Pancreas (tissue), 10 donors: ENCODE measurements around the gene SHANK3. TPM values are rescaled to one million over a fixed set of nuclear protein-coding genes. Genes with fewer than 3 reads are reported as not detected.

Experiments used
- ATAC-seq, 4 donors: fragments of 200-7000 bp; cut with Tn5 transposase; one replicate each; pipeline versions ENCODE4 v1.8.0 to v1.9.1; 2020; ENCODE audit warnings: mild to moderate bottlenecking in 4 of 4, moderate library complexity in 4 of 4
- DNase-seq, 6 donors: peaks; one replicate each; pipeline ENCODE4 v3.0.0-alpha.2; 2020
- FAIRE-seq: peaks from 2 replicates; lab custom pipeline; 2012; peaks lifted over from hg19 to GRCh38; lab: Jason Lieb, UNC
- H3K27ac ChIP-seq, 4 donors: fragments of 200-600 bp; sonication (generic); 1 replicate in 3 of 4; 2 replicates in 1 of 4; pipeline versions ENCODE4 v1.5.0 to v1.8.0; 2020
- H3K27me3 ChIP-seq, 4 donors: fragments of 200-600 bp; one replicate each; pipeline ENCODE4 v1.8.0; 2021
- H3K36me3 ChIP-seq, 3 donors: fragments of 200-600 bp; sonication (generic) in 1 of 3; one replicate each; pipeline versions ENCODE4 v1.5.0 to v1.8.0; 2020 to 2021
- H3K4me1 ChIP-seq, 3 donors: fragments of 200-600 bp; one replicate each; pipeline ENCODE4 v1.8.0; 2021
- H3K4me3 ChIP-seq, 4 donors: fragments of 200-600 bp; sonication (generic) in 2 of 4; one replicate each; pipeline versions ENCODE4 v1.5.0 to v1.8.0; 2020 to 2021
- H3K9me3 ChIP-seq, 4 donors: fragments of 200-600 bp; one replicate each; pipeline ENCODE4 v1.8.0; 2021
- WGBS, 2 donors: extraction: QIAGEN DNeasy Blood & Tissue Kit; methylation state at CpG; one replicate each; pipeline ENCODE4 v1.1.7; 2013; 5-methylcytosine and 5-hydroxymethylcytosine counted together
- intact Hi-C, 3 donors: fragments of 100-400 bp; cut with DNase I; formaldehyde crosslinking; loops; one replicate each; pipeline versions ENCODE4 v1.11.1 to v1.14.2; 2022
- polyA plus RNA-seq, 2 donors: library from polyadenylated mRNA; stranded (reverse); fragments of 200-250 nt; gene quantifications; one replicate each; pipeline ENCODE4 v1.2.3, GENCODE V29; 2013
- total RNA-seq, 6 donors: library from RNA; stranded (reverse); fragmentation: NEBNext Ultra II Directional in 4 of 6; extraction: Animal tissue kit (Norgen Biotek cat#: 25700) in 4 of 6; gene quantifications; one replicate each; pipeline versions ENCODE4 v1.2.1 to v1.2.4, GENCODE V29; 2021 to 2023
- TF ChIP-seq, protein P1 (sequence below), 4 donors: fragments of 200-600 bp; sonication (generic) in 3 of 4; IDR thresholded peaks; one replicate each; pipeline versions ENCODE4 v1.5.0 to v1.8.0; 2021; ENCODE audit warnings: antibody characterized with exemption in 4 of 4
- donor health status: healthy with polysubstance abuse.
- donor health status: DM: no; HTN: no; CAD: no; lungs with moderate emphysema.
- donor health status: DM: no; HTN: no; CAD: no.
- donor health status: control.
- donor health status: control.
- donor health status: Bipolar disorder and iron deficiency.
- donor health status: DM: yes; HTN: yes; CAD: no.
- donor health status: DM: no; HTN: no; CAD: no.
- donor health status: DM: no; HTN: no; CAD: no.
- donor health status: DM: yes; HTN: yes; CAD: no.

The SHANK3 gene
- total and polyA plus RNA-seq, 8 donors: 2.7 to 18.9 (median 4.4) TPM

DNA sequence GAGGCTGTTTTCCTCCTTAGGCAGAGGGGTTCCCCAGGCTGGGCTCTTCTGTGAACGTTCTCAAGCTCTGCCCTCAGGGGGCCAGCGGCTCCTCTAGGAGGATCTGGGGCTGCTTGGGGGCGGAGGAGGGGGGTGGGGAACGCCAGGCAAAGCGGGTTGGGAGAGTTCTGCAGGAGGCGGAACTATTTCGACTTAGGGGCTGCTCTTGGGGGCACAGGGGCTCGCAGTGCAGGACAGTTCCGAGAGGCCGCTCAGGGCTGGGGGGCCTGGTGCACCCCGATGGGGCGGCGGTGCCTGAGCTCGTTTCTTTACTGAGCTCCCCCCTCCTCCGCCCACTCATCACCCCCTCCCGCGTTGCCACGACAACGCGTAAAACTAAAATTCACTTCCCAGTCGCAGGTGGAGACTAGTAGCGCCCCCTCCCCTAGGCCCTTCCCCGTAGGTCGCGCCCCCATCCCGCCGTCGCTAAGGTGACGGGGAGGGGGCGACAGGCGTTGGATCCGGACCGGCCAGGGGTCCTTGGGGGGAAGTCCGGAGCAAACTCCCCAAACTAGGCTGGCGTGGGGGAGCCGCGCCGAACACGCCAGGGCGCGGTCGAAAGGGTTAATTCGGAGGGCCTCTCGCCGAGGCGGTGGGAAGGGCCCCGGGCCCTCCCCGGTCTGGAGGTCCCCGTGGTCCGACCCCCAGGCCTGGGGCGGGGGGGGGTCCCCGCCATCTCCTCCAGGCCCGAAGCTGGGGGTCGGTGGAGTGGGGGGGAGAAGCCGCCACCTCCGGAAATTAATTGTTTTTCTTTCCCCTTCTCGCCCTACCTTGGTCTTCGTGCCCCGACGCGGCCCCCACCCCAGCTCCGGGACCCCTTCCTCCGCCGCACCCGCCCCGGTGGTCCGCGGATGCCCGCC, 857 bp downstream of the SHANK3 start:
- peaks cover 0 to 3% (median 0%) of the 10 kb centered on the region in 4 donors for H3K27me3 ChIP-seq
- intact Hi-C loops: no loop called here
- ATAC-seq (no peak), FAIRE-seq (no peak), DNase-seq (peak in 1 of 6 donors; percentile 58)
- peak overlapping the region in 1 of 4 donors; percentile 31 for H3K4me3 ChIP-seq
- no peaks in the 10 kb centered on the region for H3K36me3 ChIP-seq
- TF ChIP-seq, protein P1, sequence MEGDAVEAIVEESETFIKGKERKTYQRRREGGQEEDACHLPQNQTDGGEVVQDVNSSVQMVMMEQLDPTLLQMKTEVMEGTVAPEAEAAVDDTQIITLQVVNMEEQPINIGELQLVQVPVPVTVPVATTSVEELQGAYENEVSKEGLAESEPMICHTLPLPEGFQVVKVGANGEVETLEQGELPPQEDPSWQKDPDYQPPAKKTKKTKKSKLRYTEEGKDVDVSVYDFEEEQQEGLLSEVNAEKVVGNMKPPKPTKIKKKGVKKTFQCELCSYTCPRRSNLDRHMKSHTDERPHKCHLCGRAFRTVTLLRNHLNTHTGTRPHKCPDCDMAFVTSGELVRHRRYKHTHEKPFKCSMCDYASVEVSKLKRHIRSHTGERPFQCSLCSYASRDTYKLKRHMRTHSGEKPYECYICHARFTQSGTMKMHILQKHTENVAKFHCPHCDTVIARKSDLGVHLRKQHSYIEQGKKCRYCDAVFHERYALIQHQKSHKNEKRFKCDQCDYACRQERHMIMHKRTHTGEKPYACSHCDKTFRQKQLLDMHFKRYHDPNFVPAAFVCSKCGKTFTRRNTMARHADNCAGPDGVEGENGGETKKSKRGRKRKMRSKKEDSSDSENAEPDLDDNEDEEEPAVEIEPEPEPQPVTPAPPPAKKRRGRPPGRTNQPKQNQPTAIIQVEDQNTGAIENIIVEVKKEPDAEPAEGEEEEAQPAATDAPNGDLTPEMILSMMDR (IDR thresholded peaks at IDR 0.05): no peak
- H3K27ac ChIP-seq: no peak overlapping the region
- WGBS, 2 donors: 3 to 6% methylated on average over 48 to 67 of the region's 69 CpGs
- H3K4me1 ChIP-seq: no peaks in the 10 kb centered on the region
- no peaks in the 10 kb centered on the region for H3K9me3 ChIP-seq

DNA sequence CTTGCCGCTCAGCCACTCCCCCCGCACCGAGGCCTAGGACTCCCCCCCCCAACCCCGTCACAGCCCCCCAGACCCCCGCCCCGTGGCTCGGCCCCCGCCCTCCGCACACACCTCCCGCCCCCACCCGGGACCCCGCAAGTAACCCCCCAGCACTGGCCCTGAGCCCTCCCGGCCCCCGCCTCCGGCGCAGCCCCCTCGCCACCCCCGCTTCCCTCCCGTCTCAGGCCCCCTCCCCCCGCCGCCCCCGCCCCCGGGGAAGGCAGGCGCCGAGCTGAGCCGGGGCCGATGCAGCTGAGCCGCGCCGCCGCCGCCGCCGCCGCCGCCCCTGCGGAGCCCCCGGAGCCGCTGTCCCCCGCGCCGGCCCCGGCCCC, 1.5 kb downstream of the SHANK3 start:
- H3K36me3 ChIP-seq: no peaks in the 10 kb centered on the region
- no peaks in the 10 kb centered on the region for H3K4me1 ChIP-seq
- WGBS, 2 donors: 0 to 1% methylated on average over 3 to 34 of the region's 43 CpGs
- H3K27ac ChIP-seq: no peak overlapping the region
- FAIRE-seq (no peak), ATAC-seq (no peak), DNase-seq (peak in 1 of 6 donors; percentile 55)
- H3K27me3 ChIP-seq: peaks cover 0 to 3% (median 0%) of the 10 kb centered on the region in 4 donors
- intact Hi-C loops: no loop called here
- no peaks in the 10 kb centered on the region for H3K9me3 ChIP-seq
- peak overlapping the region in 1 of 4 donors; percentile 31 for H3K4me3 ChIP-seq
- TF ChIP-seq, protein P1 (IDR thresholded peaks at IDR 0.05): no peak

DNA sequence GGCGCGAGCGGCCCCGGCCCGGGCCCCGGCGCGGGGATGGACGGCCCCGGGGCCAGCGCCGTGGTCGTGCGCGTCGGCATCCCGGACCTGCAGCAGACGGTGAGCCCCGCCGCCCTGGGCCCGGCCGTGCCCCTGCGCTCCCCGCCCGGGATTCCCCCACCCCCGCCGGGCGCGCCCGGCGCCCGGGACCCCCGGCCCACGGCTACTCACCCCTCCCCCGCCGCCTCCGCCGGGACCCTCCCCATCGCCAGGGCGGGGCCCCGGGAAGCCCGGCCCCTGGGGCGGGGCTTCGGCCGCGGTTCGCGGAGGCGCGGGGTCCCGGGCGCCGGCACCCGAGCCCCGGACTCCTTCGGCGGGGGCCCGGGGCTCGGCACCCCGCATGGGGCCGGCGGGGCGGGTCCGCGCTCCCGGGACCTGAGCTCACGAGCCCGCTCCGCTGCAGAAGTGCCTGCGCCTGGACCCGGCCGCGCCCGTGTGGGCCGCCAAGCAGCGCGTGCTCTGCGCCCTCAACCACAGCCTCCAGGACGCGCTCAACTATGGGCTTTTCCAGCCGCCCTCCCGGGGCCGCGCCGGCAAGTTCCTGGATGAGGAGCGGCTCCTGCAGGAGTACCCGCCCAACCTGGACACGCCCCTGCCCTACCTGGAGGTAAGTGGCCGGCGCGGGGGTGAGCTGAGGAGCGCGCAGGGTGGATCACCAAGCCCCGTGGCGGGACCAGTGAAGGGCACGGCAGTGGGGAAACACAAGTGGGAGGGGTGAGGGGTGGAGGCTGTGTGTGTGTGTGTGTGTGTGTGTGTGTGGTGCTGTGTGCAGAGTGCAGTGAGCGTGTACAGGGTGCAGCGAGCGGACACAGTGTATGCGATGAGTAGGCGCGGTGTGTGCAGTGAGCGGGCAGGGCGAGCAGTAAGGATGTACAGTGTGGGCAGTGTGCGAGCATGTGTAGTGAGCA, 2.3 kb downstream of the SHANK3 start:
- DNase-seq (peak; percentile 44 to 86 (median 62)), FAIRE-seq (no peak), ATAC-seq (peak; percentile 67 to 92 (median 82))
- H3K27me3 ChIP-seq: peaks cover 0 to 3% (median 0%) of the 10 kb centered on the region in 4 donors
- intact Hi-C loops: no loop called here
- peak overlapping the region in 2 of 4 donors; percentile 37 to 53 for H3K4me3 ChIP-seq
- H3K4me1 ChIP-seq: no peaks in the 10 kb centered on the region
- H3K27ac ChIP-seq: no peak overlapping the region
- no peaks in the 10 kb centered on the region for H3K36me3 ChIP-seq
- 4 to 5% methylated on average over 52 to 105 of the region's 105 CpGs for WGBS, 2 donors
- H3K9me3 ChIP-seq: no peaks in the 10 kb centered on the region
- TF ChIP-seq, protein P1 (IDR thresholded peaks at IDR 0.05): no peak

DNA sequence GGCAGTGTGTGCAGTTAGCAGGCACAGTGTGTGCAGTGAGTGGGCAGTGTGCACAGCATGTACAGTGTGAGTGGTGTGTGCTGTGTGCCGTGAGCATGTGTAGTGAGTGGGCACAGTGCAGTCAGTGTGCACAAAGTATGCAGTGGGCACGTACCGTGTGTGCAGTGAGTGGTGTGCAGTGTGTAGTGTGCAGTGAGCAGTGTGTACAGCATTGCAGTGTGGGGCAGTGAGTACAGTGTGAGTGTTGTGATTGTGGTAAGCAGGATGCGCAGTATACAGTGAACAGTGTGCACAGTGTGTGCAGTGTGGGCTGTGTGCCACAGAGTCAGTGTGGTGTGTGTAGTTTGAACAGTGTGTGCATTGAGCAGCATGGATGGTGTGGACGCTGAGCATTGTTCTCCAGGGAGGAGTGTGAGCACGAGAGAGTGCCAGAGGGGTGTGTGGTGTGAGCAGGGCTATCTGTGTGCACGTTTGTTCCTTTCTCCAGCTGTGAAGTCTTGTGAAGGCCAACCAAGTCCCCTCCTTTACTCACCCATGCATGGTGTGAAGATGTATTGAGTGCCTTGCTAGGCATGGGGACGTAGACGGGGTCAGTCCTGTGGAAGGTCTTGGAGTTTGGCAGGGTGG, 3.0 kb downstream of the SHANK3 start:
- no peak overlapping the region for H3K27ac ChIP-seq
- no peaks in the 10 kb centered on the region for H3K9me3 ChIP-seq
- FAIRE-seq (no peak), ATAC-seq (no peak), DNase-seq (peak in 1 of 6 donors; percentile 25)
- WGBS, 2 donors: 64 to 75% methylated on average over 9 of the region's 9 CpGs
- peaks cover 0 to 3% (median 0%) of the 10 kb centered on the region in 4 donors for H3K27me3 ChIP-seq
- no peaks in the 10 kb centered on the region for H3K36me3 ChIP-seq
- TF ChIP-seq, protein P1 (IDR thresholded peaks at IDR 0.05): no peak
- peak overlapping the region in 1 of 4 donors; percentile 53 for H3K4me3 ChIP-seq
- H3K4me1 ChIP-seq: no peaks in the 10 kb centered on the region
- intact Hi-C loops: no loop called here
